GM12878 (cell line): ENCODE results near the gene C1RL. TPM values are rescaled to one million over a fixed set of nuclear protein-coding genes. Genes with fewer than 3 reads are reported as not detected.

Experiments
- ATAC-seq: fragments of 200-7000 bp; cut with Tn5 transposase; 3 replicates; pipeline ENCODE4 v1.9.1; 2020; ENCODE audit warnings: mild to moderate bottlenecking, moderate library complexity
- BruUV-seq: library from RNA; stranded (reverse); fragments of 400-500 nt; replicated peaks from 2 replicates; lab custom pipeline; 2021; lab: Mats Ljungman, UMichigan
- CTCF ChIA-PET: fragments of 300-600 bp; sonication (Branson Sonifier 250); formaldehyde crosslinking; extraction: SDS; loops from one replicate; lab custom pipeline; 2021; ENCODE audit warnings: inconsistent platforms; lab: Yijun Ruan, JAX
- POLR2A ChIA-PET: fragments of 350-600 bp; formaldehyde crosslinking; extraction: SDS; loops from one replicate; lab custom pipeline; 2021; ENCODE audit warnings: inconsistent platforms; lab: Charles Lee
- RAD21 ChIA-PET: fragments of 300-600 bp; sonication (Branson Sonifier 250); formaldehyde crosslinking; loops from one replicate; lab custom pipeline; 2023; ENCODE audit warnings: antibody characterized with exemption; ENCODE audit not compliant: unreplicated experiment; lab: Charles Lee
- SMC1A ChIA-PET: fragments of 300-600 bp; sonication (Branson Sonifier 250); formaldehyde crosslinking; loops from one replicate; lab custom pipeline; 2023; ENCODE audit not compliant: unreplicated experiment, uncharacterized antibody; lab: Charles Lee
- DNase-seq: peaks from one replicate; pipeline ENCODE4 v3.0.0-alpha.2; 2011; ENCODE audit warnings: low read depth, low spot score
- FAIRE-seq: peaks from 3 replicates; lab custom pipeline; 2011; peaks lifted over from hg19 to GRCh38; lab: Jason Lieb, UNC
- H2AFZ ChIP-seq: 2 replicates; pipeline ENCODE4 v1.6.0; 2011; ENCODE audit warnings: low read depth, low read length, control low read depth; ENCODE audit not compliant: control insufficient read depth
- H3K27ac ChIP-seq: 2 replicates; pipeline ENCODE4 v1.5.1; 2011; ENCODE audit warnings: control low read depth; ENCODE audit not compliant: control insufficient read depth, insufficient read depth
- H3K27me3 ChIP-seq, 2 experiments: replicated peaks in 1 of 2; 2 replicates each; pipeline versions ENCODE4 v1.6.0 to v1.6.1; 2011; ENCODE audit warnings: low read length in 1 of 2; ENCODE audit not compliant: control insufficient read depth in 2 of 2, insufficient read depth in 2 of 2
- H3K36me3 ChIP-seq, 2 experiments: 2 replicates each; pipeline ENCODE4 v1.5.1; 2011; ENCODE audit warnings: low read length in 1 of 2; ENCODE audit not compliant: control insufficient read depth in 2 of 2, insufficient read depth in 2 of 2
- H3K4me1 ChIP-seq: 2 replicates; pipeline ENCODE4 v1.6.1; 2011; ENCODE audit warnings: mild to moderate bottlenecking, low read length, moderate library complexity, mixed read lengths; ENCODE audit not compliant: control insufficient read depth, insufficient read depth
- H3K4me2 ChIP-seq: 2 replicates; pipeline ENCODE4 v1.6.0; 2011; ENCODE audit warnings: control low read depth; ENCODE audit not compliant: control insufficient read depth, insufficient read depth
- H3K4me3 ChIP-seq: fragments of 200-600 bp; sonication (generic); 2 replicates; pipeline ENCODE4 v1.5.1; 2016
- H3K79me2 ChIP-seq: 2 replicates; pipeline ENCODE4 v1.6.0; 2011; ENCODE audit warnings: low read length; ENCODE audit not compliant: control insufficient read depth, insufficient read depth
- H3K9ac ChIP-seq: 2 replicates; pipeline ENCODE4 v1.8.0; 2011; ENCODE audit warnings: low read length, control low read depth, mixed read lengths; ENCODE audit not compliant: control insufficient read depth, insufficient read depth
- H3K9me3 ChIP-seq: replicated peaks from 3 replicates; pipeline ENCODE4 v1.5.1; 2011; ENCODE audit warnings: mild to moderate bottlenecking, low read length; ENCODE audit not compliant: control insufficient read depth, insufficient read depth
- H4K20me1 ChIP-seq: 2 replicates; pipeline ENCODE4 v1.6.0; 2011; ENCODE audit not compliant: control insufficient read depth, insufficient read depth
- HDAC6 ChIP-seq: fragments of 200-600 bp; sonication (generic); IDR thresholded peaks from one replicate; pipeline ENCODE4 v1.8.0; 2017; ENCODE audit warnings: antibody characterized with exemption; ENCODE audit not compliant: unreplicated experiment
- MEF2B ChIP-seq: fragments of 450-650 bp; IDR thresholded peaks from 2 replicates; pipeline ENCODE4 v1.6.1; 2018; ENCODE audit warnings: mild to moderate bottlenecking, moderate library complexity; ENCODE audit not compliant: partially characterized antibody, poor library complexity, severe bottlenecking
- REST ChIP-seq: IDR thresholded peaks from 2 replicates; pipeline ENCODE4 v1.6.1; 2012; ENCODE audit warnings: mild to moderate bottlenecking, low read depth, low read length
- ZNF592 ChIP-seq: fragments of 450-650 bp; IDR thresholded peaks from 2 replicates; pipeline ENCODE4 v1.6.1; 2017; ENCODE audit warnings: mild to moderate bottlenecking, moderate library complexity
- WGBS: methylation state at CpG from one replicate; pipeline ENCODE4 v1.1.6; 2016; ENCODE audit warnings: low lambda C conversion rate; ENCODE audit not compliant: insufficient replicate concordance, insufficient coverage; ENCODE audit errors: missing lambda C conversion rate; 5-methylcytosine and 5-hydroxymethylcytosine counted together
- in situ Hi-C: fragments of 300-500 bp; cut with MboI; formaldehyde crosslinking; loops from 9 replicates; pipeline ENCODE4 v1.14.3; 2018; ENCODE audit warnings: mixed read lengths
- intact Hi-C: fragments of 100-400 bp; cut with micrococcal nuclease; formaldehyde crosslinking; loops from one replicate; pipeline ENCODE4 v1.14.2; 2022; ENCODE audit not compliant: unreplicated experiment
- polyA plus RNA-seq, 11 experiments: library from polyadenylated mRNA; depleted of rRNA in 4 of 11; unstranded in 6 of 11; stranded (reverse) in 5 of 11; fragments of >200 nt; fragmentation: Nextera tagmentation in 4 of 11; fragmentation: Illumina TruSeq in 1 of 11; extraction: Ambion mirVana in 4 of 11; extraction: Trizol in 1 of 11; gene quantifications; 1 replicate in 1 of 11; 2 replicates in 10 of 11; pipeline versions ENCODE4 v1.2.1 to v1.2.3, GENCODE V29; 2011 to 2016; ENCODE audit warnings: inconsistent platforms in 2 of 11, missing spikeins in 2 of 11, low read depth in 1 of 11
- total RNA-seq, 4 experiments: library from RNA; depleted of rRNA in 3 of 4; stranded (reverse); fragments of >200 nt in 3 of 4; fragmentation: Illumina TruSeq in 1 of 4; extraction: Trizol in 1 of 4; gene quantifications; 2 replicates each; pipeline versions ENCODE4 v1.2.1 to v1.2.3, GENCODE V29; 2013 to 2021

The C1RL gene
- total and polyA plus RNA-seq, 10 of the 15 experiments (the other 5 are each of a cell fraction or from before 2014, with no cell fraction given), result 1.3 to 12.8 (median 8.1) TPM

- ATAC-seq (no peak), FAIRE-seq (no peak), DNase-seq (no peak)
- Histone ChIP-seq H3K79me2 (no peaks in the 10 kb centered on the region), H3K4me1 (no peaks in the 10 kb centered on the region), H3K4me2 (no peak overlapping the region), H4K20me1 (no peaks in the 10 kb centered on the region; the same call in 1 of the 2 replicates), H3K27me3 (no peaks in the 10 kb centered on the region), H3K9me3 (no peaks in the 10 kb centered on the region), H3K9ac (no peak overlapping the region), H2AFZ (no peak overlapping the region), H3K27ac (no peak overlapping the region), H3K36me3 (peaks cover 11 to 22% of the 10 kb centered on the region in 2 experiments), H3K4me3 (no peak overlapping the region)
- no peak for TF ChIP-seq ZNF592
- intact Hi-C loops (no loop called here), in situ Hi-C loops (no loop called here)
- BruUV-seq, result no TSS peak
- ChIA-PET POLR2A (no interaction called here), CTCF (interaction anchor here (1.0 to 6.1 kb wide), 5 partner anchors 13 to 53 kb away, joined by 3 to 44 read pairs (median 7); partner anchors contain the start of gene C1RL), SMC1A (no interaction called here), RAD21 (no interaction called here)
- 93% methylated on average over 7 of the region's 7 CpGs for WGBS
These were observed 37.9 kb upstream of the C1RL start for GRCh38 chr12:7146906-7147305.

GRCh38 chr12:7146228-7146627 lies 37.2 kb upstream of the C1RL start:
- ATAC-seq (no peak), DNase-seq (no peak), FAIRE-seq (no peak)
- Histone ChIP-seq H3K4me3 (no peak overlapping the region), H2AFZ (no peak overlapping the region), H3K27me3 (no peaks in the 10 kb centered on the region), H3K9me3 (no peaks in the 10 kb centered on the region; the same call in 2 of the 3 replicates), H3K36me3 (peaks cover 11 to 26% of the 10 kb centered on the region in 2 experiments), H3K9ac (no peak overlapping the region), H4K20me1 (no peaks in the 10 kb centered on the region; the same call in 1 of the 2 replicates), H3K4me1 (no peaks in the 10 kb centered on the region), H3K4me2 (no peak overlapping the region), H3K27ac (no peak overlapping the region)
- WGBS, result 86% methylated on average over 7 of the region's 7 CpGs
- in situ Hi-C loops (no loop called here), intact Hi-C loops (no loop called here)
- ChIA-PET SMC1A (interaction anchor here (2.7 kb wide), 1 partner anchor 34 kb away, joined by 13 read pairs; no protein-coding TSS in a partner anchor), POLR2A (no interaction called here), CTCF (interaction anchor here (1.1 to 6.1 kb wide), 6 partner anchors 8 to 58 kb away, joined by 3 to 44 read pairs (median 8); partner anchors contain the start of gene C1RL)
- no TSS peak for BruUV-seq
- TF ChIP-seq HDAC6 (no peak), MEF2B (no peak), REST (no peak)
- TF ChIP-seq, all 136 proteins: peak for 0
- RAD21 ChIA-PET, result no interaction called here
- H3K79me2 ChIP-seq, result no peaks in the 10 kb centered on the region
